Panc1 (cell line): Measurements from ENCODE around the gene PAIP1. TPM values are rescaled to one million over a fixed set of nuclear protein-coding genes. Genes with fewer than 3 reads are reported as not detected.

Experiments
- ATAC-seq: fragments of 200-7000 bp; cut with Tn5 transposase; 2 replicates; pipeline ENCODE4 v1.9.1; 2020; ENCODE audit warnings: mild to moderate bottlenecking, moderate library complexity
- BruUV-seq: library from RNA; stranded (reverse); fragments of 400-500 nt; replicated peaks from 2 replicates; lab custom pipeline; 2021; lab: Mats Ljungman, UMichigan
- CTCF ChIA-PET: fragments of 300-600 bp; sonication (Branson Sonifier 250); formaldehyde crosslinking; loops from one replicate; lab custom pipeline; 2022; ENCODE audit warnings: antibody characterized with exemption; lab: Charles Lee
- POLR2A ChIA-PET: fragments of 300-600 bp; sonication (Branson Sonifier 250); formaldehyde crosslinking; loops from one replicate; lab custom pipeline; 2022; ENCODE audit warnings: antibody characterized with exemption; lab: Charles Lee
- DNase-seq: peaks from one replicate; pipeline ENCODE4 v3.0.0-alpha.2; 2010; ENCODE audit warnings: low read depth, low spot score
- H3K27ac ChIP-seq: 2 replicates; pipeline ENCODE4 v1.5.1; 2011; ENCODE audit warnings: mild to moderate bottlenecking, low read length, inconsistent platforms
- H3K27me3 ChIP-seq: fragments of 200-500 bp; sonication (Bioruptor generic); 2 replicates; pipeline ENCODE4 v1.6.0; 2014; ENCODE audit warnings: low read length, inconsistent platforms; ENCODE audit not compliant: control insufficient read depth, insufficient read depth
- H3K36me3 ChIP-seq: fragments of 200-500 bp; sonication (Bioruptor generic); 2 replicates; pipeline ENCODE4 v1.5.1; 2014; ENCODE audit warnings: inconsistent platforms, mild to moderate bottlenecking, low read length, moderate library complexity; ENCODE audit not compliant: control insufficient read depth, insufficient read depth
- H3K4me1 ChIP-seq: 2 replicates; pipeline ENCODE4 v1.5.1; 2011; ENCODE audit warnings: inconsistent platforms, mild to moderate bottlenecking, low read length, moderate library complexity; ENCODE audit not compliant: control insufficient read depth, insufficient read depth
- H3K4me3 ChIP-seq, 2 experiments: 2 replicates each; pipeline ENCODE4 v1.5.1; 2011 to 2012; ENCODE audit warnings: low read depth in 2 of 2, low read length in 2 of 2, mild to moderate bottlenecking in 2 of 2, inconsistent platforms in 1 of 2, moderate library complexity in 1 of 2
- H3K9me3 ChIP-seq: fragments of 200-500 bp; sonication (Bioruptor generic); 2 replicates; pipeline ENCODE4 v1.5.1; 2014; ENCODE audit warnings: low read depth, mild to moderate bottlenecking, inconsistent platforms, low read length, moderate library complexity; ENCODE audit not compliant: control insufficient read depth, insufficient read depth
- POLR2AphosphoS5 ChIP-seq: IDR thresholded peaks from 2 replicates; pipeline ENCODE4 v1.6.1; 2012; ENCODE audit warnings: mild to moderate bottlenecking, low read depth, low read length, moderate library complexity
- SIN3A ChIP-seq: IDR thresholded peaks from 2 replicates; pipeline ENCODE4 v1.6.1; 2012; ENCODE audit warnings: low read depth, mild to moderate bottlenecking, low read length, moderate library complexity, borderline replicate concordance; ENCODE audit not compliant: insufficient read depth
- TCF7L2 ChIP-seq: IDR thresholded peaks from 2 replicates; pipeline ENCODE4 v1.6.1; 2011; ENCODE audit warnings: mild to moderate bottlenecking, low read depth, low read length, inconsistent platforms
- in situ Hi-C: cut with HindIII; loops from 2 replicates; pipeline ENCODE4 v1.10.0; 2016; ENCODE audit warnings: low sequenced_read_pairs, low pct_unique_long_range_greater_than_20kb
- intact Hi-C: fragments of 100-400 bp; cut with micrococcal nuclease; formaldehyde crosslinking; loops from one replicate; pipeline ENCODE4 v1.10.0; 2022; ENCODE audit not compliant: unreplicated experiment
- total RNA-seq: library from RNA; stranded (reverse); gene quantifications from one replicate; pipeline ENCODE4 v1.2.1, GENCODE V29; 2021; ENCODE audit not compliant: unreplicated experiment
- TF ChIP-seq, protein P1 (sequence below): fragments of 450-650 bp; IDR thresholded peaks from 2 replicates; pipeline ENCODE4 v1.5.1; 2017; ENCODE audit warnings: mild to moderate bottlenecking
- TF ChIP-seq, protein P2 (sequence below), 2 experiments: IDR thresholded peaks; 2 replicates each; pipeline ENCODE4 v1.6.1; 2011 to 2012; ENCODE audit warnings: low read depth in 2 of 2, control low read depth in 1 of 2, low read length in 1 of 2, mild to moderate bottlenecking in 1 of 2, moderate library complexity in 1 of 2; ENCODE audit not compliant: insufficient read depth in 1 of 2

Gene PAIP1
- total RNA-seq, 1 experiment from 2014 or later = 127 TPM

DNA sequence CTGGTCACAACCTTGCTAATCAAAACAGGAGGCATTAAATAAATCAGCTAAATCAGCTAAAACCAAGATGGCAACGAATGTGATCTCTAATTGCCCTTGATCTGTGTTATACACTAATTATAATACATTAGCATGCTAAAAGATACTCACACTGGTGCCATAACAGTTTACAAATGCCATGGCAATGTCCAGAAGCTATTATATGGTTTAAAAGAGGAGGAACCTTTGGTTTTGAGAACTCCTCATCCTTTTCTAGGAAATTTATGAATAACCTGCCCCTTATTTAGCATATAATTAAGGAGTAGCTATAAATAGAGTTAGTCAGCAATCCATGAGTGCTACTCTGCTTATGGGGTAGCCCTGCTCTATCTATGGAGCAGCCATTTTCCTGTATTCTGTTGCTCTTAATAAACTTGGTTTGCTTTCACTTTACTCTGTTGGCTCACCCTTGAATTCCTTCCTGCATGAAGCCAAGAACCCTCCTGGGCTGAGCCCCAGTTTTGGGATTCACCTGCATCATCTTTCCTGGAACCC, 27.4 kb upstream of the PAIP1 start:
- no TSS peak for BruUV-seq
- H3K36me3 ChIP-seq = no peaks in the 10 kb centered on the region
- ATAC-seq = no peak
- intact Hi-C loops (no loop called here), in situ Hi-C loops (no loop called here)
- H3K27me3 ChIP-seq = no peaks in the 10 kb centered on the region
- H3K4me3 ChIP-seq = no peak overlapping the region
- H3K9me3 ChIP-seq = no peaks in the 10 kb centered on the region
- no peaks in the 10 kb centered on the region for H3K4me1 ChIP-seq
- no peak for DNase-seq
- no peak overlapping the region for H3K27ac ChIP-seq
- ChIA-PET POLR2A (no interaction called here), CTCF (no interaction called here)
- TF ChIP-seq SIN3A = no peak
- TF ChIP-seq, protein P1, sequence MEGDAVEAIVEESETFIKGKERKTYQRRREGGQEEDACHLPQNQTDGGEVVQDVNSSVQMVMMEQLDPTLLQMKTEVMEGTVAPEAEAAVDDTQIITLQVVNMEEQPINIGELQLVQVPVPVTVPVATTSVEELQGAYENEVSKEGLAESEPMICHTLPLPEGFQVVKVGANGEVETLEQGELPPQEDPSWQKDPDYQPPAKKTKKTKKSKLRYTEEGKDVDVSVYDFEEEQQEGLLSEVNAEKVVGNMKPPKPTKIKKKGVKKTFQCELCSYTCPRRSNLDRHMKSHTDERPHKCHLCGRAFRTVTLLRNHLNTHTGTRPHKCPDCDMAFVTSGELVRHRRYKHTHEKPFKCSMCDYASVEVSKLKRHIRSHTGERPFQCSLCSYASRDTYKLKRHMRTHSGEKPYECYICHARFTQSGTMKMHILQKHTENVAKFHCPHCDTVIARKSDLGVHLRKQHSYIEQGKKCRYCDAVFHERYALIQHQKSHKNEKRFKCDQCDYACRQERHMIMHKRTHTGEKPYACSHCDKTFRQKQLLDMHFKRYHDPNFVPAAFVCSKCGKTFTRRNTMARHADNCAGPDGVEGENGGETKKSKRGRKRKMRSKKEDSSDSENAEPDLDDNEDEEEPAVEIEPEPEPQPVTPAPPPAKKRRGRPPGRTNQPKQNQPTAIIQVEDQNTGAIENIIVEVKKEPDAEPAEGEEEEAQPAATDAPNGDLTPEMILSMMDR = no peak

DNA sequence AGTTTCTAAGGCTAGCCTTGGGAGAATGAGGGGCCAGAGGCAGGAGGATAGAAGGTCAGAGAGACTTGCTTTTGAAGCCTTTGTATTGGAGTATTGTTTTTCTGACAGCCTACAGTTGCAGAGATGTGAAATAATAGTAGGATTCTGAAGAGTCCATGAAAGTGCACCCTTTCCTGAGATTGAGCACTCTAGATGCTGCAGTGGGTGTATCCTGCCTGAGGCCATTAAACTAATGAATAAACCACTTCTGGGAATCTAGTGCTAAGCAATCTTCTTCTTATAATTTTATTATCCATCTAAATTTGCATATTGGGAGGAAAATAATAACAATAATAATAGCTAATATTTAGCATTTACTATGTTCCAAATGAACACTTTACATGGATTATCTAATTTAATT, 26.8 kb upstream of the PAIP1 start:
- H3K27me3 ChIP-seq = no peaks in the 10 kb centered on the region
- POLR2A ChIA-PET = no interaction called here
- TF ChIP-seq, protein P1 = no peak
- no peak for TF ChIP-seq SIN3A
- no peak for TF ChIP-seq TCF7L2
- TF ChIP-seq, protein P2, sequence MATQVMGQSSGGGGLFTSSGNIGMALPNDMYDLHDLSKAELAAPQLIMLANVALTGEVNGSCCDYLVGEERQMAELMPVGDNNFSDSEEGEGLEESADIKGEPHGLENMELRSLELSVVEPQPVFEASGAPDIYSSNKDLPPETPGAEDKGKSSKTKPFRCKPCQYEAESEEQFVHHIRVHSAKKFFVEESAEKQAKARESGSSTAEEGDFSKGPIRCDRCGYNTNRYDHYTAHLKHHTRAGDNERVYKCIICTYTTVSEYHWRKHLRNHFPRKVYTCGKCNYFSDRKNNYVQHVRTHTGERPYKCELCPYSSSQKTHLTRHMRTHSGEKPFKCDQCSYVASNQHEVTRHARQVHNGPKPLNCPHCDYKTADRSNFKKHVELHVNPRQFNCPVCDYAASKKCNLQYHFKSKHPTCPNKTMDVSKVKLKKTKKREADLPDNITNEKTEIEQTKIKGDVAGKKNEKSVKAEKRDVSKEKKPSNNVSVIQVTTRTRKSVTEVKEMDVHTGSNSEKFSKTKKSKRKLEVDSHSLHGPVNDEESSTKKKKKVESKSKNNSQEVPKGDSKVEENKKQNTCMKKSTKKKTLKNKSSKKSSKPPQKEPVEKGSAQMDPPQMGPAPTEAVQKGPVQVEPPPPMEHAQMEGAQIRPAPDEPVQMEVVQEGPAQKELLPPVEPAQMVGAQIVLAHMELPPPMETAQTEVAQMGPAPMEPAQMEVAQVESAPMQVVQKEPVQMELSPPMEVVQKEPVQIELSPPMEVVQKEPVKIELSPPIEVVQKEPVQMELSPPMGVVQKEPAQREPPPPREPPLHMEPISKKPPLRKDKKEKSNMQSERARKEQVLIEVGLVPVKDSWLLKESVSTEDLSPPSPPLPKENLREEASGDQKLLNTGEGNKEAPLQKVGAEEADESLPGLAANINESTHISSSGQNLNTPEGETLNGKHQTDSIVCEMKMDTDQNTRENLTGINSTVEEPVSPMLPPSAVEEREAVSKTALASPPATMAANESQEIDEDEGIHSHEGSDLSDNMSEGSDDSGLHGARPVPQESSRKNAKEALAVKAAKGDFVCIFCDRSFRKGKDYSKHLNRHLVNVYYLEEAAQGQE (IDR thresholded peaks at IDR 0.05; ENCODE audit: insufficient read depth in 1 of 2, low read depth in 2 of 2, low read length in 1 of 2) = no peak
- TF ChIP-seq POLR2AphosphoS5 = no peak
- no peak overlapping the region for H3K4me3 ChIP-seq
- no peak overlapping the region for H3K27ac ChIP-seq
- H3K36me3 ChIP-seq = no peaks in the 10 kb centered on the region
- H3K4me1 ChIP-seq = no peaks in the 10 kb centered on the region
- CTCF ChIA-PET = no interaction called here
- H3K9me3 ChIP-seq = no peaks in the 10 kb centered on the region
- DNase-seq (no peak), ATAC-seq (no peak)
- intact Hi-C loops = no loop called here
- in situ Hi-C loops = no loop called here
- no TSS peak for BruUV-seq
